ENCODE measurements around the gene KDELR1. TPM values are rescaled to one million over a fixed set of nuclear protein-coding genes. Genes with fewer than 3 reads are reported as not detected.

KDELR1 gene
- total and polyA plus RNA-seq, 9 of the 15 experiments (the other 6 are each of a cell fraction or from before 2014, with no cell fraction given) = 6.1 to 165 (median 58.5) TPM

GRCh38 chr19:48400018-48400742, 8.8 kb upstream of the KDELR1 start:
- H3K9me1 ChIP-seq (ENCODE audit: control insufficient read depth, insufficient read depth, low read length) = no peaks in the 10 kb centered on the region
- H2AFZ ChIP-seq (ENCODE audit: low read depth, low read length) = peak overlapping the region; percentile 84
- peak; percentile 73 to 85 (median 80) for DNase-seq (ENCODE audit: extremely low read depth in 1 of 4, low spot score in 3 of 4)
- H3K4me2 ChIP-seq (ENCODE audit: insufficient read depth, low read length) = peak overlapping the region; percentile 100
- peak overlapping the region; percentile 63 to 85 for H3K9ac ChIP-seq (ENCODE audit: insufficient read depth in 1 of 2, low read depth in 2 of 2, low read length in 2 of 2)
- H3K4me1 ChIP-seq (replicated peaks in 1 of 2; ENCODE audit: control insufficient read depth in 2 of 2, insufficient read depth in 2 of 2, low read length in 2 of 2) = peaks cover 34 to 60% of the 10 kb centered on the region in 2 experiments
- WGBS (ENCODE audit: insufficient coverage, low coverage, missing lambda C conversion rate) = 9% methylated on average over 12 of the region's 14 CpGs
- peaks cover 54% of the 10 kb centered on the region for H3K79me2 ChIP-seq (ENCODE audit: control insufficient read depth, insufficient read depth, low read length)
- in situ Hi-C loops (cut with MboI) (no loop called here), intact Hi-C loops (cut with micrococcal nuclease) (no loop called here)
- ChIA-PET CTCF (ENCODE audit: low intra/inter-chr PET ratio) (no interaction called here), POLR2A (interaction anchor here (0.5 to 1.7 kb wide), 18 partner anchors 9 to 567 kb away, joined by 3 to 9 read pairs (median 3); partner anchors contain the start of genes GRWD1 and KDELR1)
- no peaks in the 10 kb centered on the region for H3K9me3 ChIP-seq (replicated peaks; ENCODE audit: control insufficient read depth, insufficient read depth, low read depth, low read length)
- H3K27me3 ChIP-seq (ENCODE audit: control insufficient read depth in 2 of 2, insufficient read depth in 2 of 2, low read length in 2 of 2) = no peaks in the 10 kb centered on the region
- H3K27ac ChIP-seq (ENCODE audit: extremely low read depth, low read depth, low read length) = peak overlapping the region; percentile 85
- ATAC-seq = peak; percentile 87
- H3K36me3 ChIP-seq (ENCODE audit: control insufficient read depth, insufficient read depth, low read length) = peaks cover 15% of the 10 kb centered on the region; the same call in 2 of the 3 replicates
- H4K20me1 ChIP-seq (replicated peaks; ENCODE audit: control insufficient read depth, insufficient read depth, low read length) = peaks cover 12% of the 10 kb centered on the region
- H3K4me3 ChIP-seq = peak overlapping the region; percentile 54
- BruUV-seq (replicated peaks) = no TSS peak
- FAIRE-seq = peak; percentile 88
- TF ChIP-seq ZNF518B (CRISPR knock-in tag; IDR thresholded peaks at IDR 0.05) = no peak
- TF ChIP-seq SRSF3 (IDR thresholded peaks at IDR 0.05; ENCODE audit: insufficient read depth, low read length) = no peak
- TF ChIP-seq, protein P1, sequence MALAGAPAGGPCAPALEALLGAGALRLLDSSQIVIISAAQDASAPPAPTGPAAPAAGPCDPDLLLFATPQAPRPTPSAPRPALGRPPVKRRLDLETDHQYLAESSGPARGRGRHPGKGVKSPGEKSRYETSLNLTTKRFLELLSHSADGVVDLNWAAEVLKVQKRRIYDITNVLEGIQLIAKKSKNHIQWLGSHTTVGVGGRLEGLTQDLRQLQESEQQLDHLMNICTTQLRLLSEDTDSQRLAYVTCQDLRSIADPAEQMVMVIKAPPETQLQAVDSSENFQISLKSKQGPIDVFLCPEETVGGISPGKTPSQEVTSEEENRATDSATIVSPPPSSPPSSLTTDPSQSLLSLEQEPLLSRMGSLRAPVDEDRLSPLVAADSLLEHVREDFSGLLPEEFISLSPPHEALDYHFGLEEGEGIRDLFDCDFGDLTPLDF (CRISPR knock-in tag; IDR thresholded peaks at IDR 0.05) = 0 out of 2 replicates have a peak, but pooled peaks have one; percentile 18
- TF ChIP-seq MAX (CRISPR knock-in tag; IDR thresholded peaks at IDR 0.05) = 0 out of 2 replicates have a peak, but pooled peaks have one; percentile 9
- no peak for TF ChIP-seq TRIM24 (IDR thresholded peaks at IDR 0.05)
- TF ChIP-seq, protein P2, sequence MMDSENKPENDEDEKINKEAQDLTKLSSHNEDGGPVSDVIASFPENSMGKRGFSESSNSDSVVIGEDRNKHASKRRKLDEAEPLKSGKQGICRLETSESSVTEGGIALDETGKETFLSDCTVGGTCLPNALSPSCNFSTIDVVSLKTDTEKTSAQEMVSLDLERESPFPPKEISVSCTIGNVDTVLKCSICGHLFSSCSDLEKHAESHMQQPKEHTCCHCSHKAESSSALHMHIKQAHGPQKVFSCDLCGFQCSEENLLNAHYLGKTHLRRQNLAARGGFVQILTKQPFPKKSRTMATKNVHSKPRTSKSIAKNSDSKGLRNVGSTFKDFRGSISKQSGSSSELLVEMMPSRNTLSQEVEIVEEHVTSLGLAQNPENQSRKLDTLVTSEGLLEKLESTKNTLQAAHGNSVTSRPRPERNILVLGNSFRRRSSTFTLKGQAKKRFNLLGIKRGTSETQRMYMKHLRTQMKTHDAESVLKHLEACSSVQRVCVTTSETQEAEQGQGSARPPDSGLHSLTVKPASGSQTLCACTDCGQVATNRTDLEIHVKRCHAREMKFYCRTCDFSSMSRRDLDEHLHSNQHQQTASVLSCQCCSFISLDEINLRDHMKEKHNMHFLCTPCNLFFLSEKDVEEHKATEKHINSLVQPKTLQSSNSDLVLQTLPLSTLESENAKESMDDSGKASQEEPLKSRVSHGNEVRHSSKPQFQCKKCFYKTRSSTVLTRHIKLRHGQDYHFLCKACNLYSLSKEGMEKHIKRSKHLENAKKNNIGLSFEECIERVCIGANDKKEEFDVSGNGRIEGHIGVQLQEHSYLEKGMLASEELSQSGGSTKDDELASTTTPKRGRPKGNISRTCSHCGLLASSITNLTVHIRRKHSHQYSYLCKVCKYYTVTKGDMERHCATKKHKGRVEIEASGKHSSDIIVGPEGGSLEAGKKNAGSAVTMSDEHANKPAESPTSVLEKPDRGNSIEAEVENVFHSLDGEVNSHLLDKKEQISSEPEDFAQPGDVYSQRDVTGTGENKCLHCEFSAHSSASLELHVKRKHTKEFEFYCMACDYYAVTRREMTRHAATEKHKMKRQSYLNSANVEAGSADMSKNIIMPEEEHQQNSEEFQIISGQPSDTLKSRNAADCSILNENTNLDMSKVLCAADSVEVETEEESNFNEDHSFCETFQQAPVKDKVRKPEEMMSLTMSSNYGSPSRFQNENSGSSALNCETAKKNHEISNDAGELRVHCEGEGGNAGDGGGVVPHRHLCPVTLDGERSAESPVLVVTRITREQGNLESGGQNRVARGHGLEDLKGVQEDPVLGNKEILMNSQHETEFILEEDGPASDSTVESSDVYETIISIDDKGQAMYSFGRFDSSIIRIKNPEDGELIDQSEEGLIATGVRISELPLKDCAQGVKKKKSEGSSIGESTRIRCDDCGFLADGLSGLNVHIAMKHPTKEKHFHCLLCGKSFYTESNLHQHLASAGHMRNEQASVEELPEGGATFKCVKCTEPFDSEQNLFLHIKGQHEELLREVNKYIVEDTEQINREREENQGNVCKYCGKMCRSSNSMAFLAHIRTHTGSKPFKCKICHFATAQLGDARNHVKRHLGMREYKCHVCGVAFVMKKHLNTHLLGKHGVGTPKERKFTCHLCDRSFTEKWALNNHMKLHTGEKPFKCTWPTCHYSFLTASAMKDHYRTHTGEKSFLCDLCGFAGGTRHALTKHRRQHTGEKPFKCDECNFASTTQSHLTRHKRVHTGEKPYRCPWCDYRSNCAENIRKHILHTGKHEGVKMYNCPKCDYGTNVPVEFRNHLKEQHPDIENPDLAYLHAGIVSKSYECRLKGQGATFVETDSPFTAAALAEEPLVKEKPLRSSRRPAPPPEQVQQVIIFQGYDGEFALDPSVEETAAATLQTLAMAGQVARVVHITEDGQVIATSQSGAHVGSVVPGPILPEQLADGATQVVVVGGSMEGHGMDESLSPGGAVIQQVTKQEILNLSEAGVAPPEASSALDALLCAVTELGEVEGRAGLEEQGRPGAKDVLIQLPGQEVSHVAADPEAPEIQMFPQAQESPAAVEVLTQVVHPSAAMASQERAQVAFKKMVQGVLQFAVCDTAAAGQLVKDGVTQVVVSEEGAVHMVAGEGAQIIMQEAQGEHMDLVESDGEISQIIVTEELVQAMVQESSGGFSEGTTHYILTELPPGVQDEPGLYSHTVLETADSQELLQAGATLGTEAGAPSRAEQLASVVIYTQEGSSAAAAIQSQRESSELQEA (IDR thresholded peaks at IDR 0.05; ENCODE audit: low read depth) = no peak
- TF ChIP-seq HNRNPUL1 (IDR thresholded peaks at IDR 0.05; ENCODE audit: low read length) = no peak

Data from K562 (cell line).